Activated CD4-positive, alpha-beta T cell treated with anti-CD3 and anti-CD28 coated beads, Interleukin-2, Interleukin-4, amounts not matched to agents 100 ng/mL and 50 ng/mL, durations not matched to agents 16 hours and 8 hours (primary cell): ENCODE results near the gene LHFPL3.
"Not testable (repeated sequence)": the region's sequence is repeated elsewhere in the genome, so short reads cannot be mapped to it uniquely, and the experiment has no call there.

ENCODE experiments used
- DNase-seq: peaks from one replicate; pipeline ENCODE4 v3.0.0-alpha.2; 2020; ENCODE audit warnings: low spot score

Gene LHFPL3

GRCh38 chr7:104482362-104483037 is 154.1 kb downstream of the LHFPL3 start:
- no peak for DNase-seq

GRCh38 chr7:104486931-104487330 is 158.5 kb downstream of the LHFPL3 start:
- DNase-seq = no peak

- no peak for DNase-seq
Measured at GRCh38 chr7:104487642-104488041, 159.2 kb downstream of the LHFPL3 start.

GRCh38 chr7:104497379-104497967 is 169.1 kb downstream of the LHFPL3 start:
- DNase-seq = no peak

- no peak for DNase-seq
Measured at GRCh38 chr7:104499975-104500374, 171.6 kb downstream of the LHFPL3 start.

- DNase-seq = no peak
Measured at GRCh38 chr7:104509874-104510273, 181.5 kb downstream of the LHFPL3 start.

GRCh38 chr7:104524853-104525252 is 196.4 kb downstream of the LHFPL3 start:
- no peak for DNase-seq

GRCh38 chr7:104528142-104528541 is 199.7 kb downstream of the LHFPL3 start:
- DNase-seq = no peak

- no peak for DNase-seq
Measured at GRCh38 chr7:104529567-104529966, 201.2 kb downstream of the LHFPL3 start.

- no peak for DNase-seq
Measured at GRCh38 chr7:104530251-104530650, 201.8 kb downstream of the LHFPL3 start.

GRCh38 chr7:104534149-104534548 is 205.7 kb downstream of the LHFPL3 start:
- DNase-seq = no peak

GRCh38 chr7:104535841-104536240 is 207.4 kb downstream of the LHFPL3 start:
- DNase-seq = no peak

GRCh38 chr7:104536956-104537355 is 208.6 kb downstream of the LHFPL3 start:
- DNase-seq = no peak

- no peak for DNase-seq
Measured at GRCh38 chr7:104538152-104538551, 209.7 kb downstream of the LHFPL3 start.

GRCh38 chr7:104541897-104542296 is 213.5 kb downstream of the LHFPL3 start:
- DNase-seq = no peak

GRCh38 chr7:104548861-104549260 is 220.5 kb downstream of the LHFPL3 start:
- no peak for DNase-seq

GRCh38 chr7:104550362-104550761 is 222.0 kb downstream of the LHFPL3 start:
- DNase-seq = no peak

- no peak for DNase-seq
Measured at GRCh38 chr7:104551226-104551625, 222.8 kb downstream of the LHFPL3 start.

- DNase-seq = peak; percentile 6
Measured at GRCh38 chr7:104552102-104552501, 223.7 kb downstream of the LHFPL3 start.

GRCh38 chr7:104553074-104553473 is 224.7 kb downstream of the LHFPL3 start:
- no peak for DNase-seq

GRCh38 chr7:104563350-104563901 is 235.0 kb downstream of the LHFPL3 start:
- not testable (repeated sequence) for DNase-seq

GRCh38 chr7:104569751-104570150 is 241.3 kb downstream of the LHFPL3 start:
- no peak for DNase-seq

- DNase-seq = no peak
Measured at GRCh38 chr7:104572554-104572953, 244.2 kb downstream of the LHFPL3 start.

- DNase-seq = no peak
Measured at GRCh38 chr7:104584620-104585019, 256.2 kb downstream of the LHFPL3 start.
